NCI-H2107 treated with DMSO at 0.1 percent for 48 hours (cell line): ENCODE data around the gene ANKRD36.
"Not testable (repeated sequence)": the region's sequence is repeated elsewhere in the genome, so short reads cannot be mapped to it uniquely, and the experiment has no call there.

Experiments
- DNase-seq: peaks from one replicate; lab custom pipeline; 2025; ENCODE audit not compliant: unreplicated experiment; lab: John Stamatoyannopoulos, UW

ANKRD36 gene

GRCh38 chr2:97276232-97276798 is 163.4 kb downstream of the ANKRD36 start:
- DNase-seq = not testable (repeated sequence)

- DNase-seq = not testable (repeated sequence)
These were observed 172.2 kb downstream of the ANKRD36 start for GRCh38 chr2:97285187-97285586.

GRCh38 chr2:97293687-97294086 is 180.7 kb downstream of the ANKRD36 start:
- not testable (repeated sequence) for DNase-seq
